CD14-positive monocyte (primary cell): ENCODE results near the gene PODXL. TPM values are rescaled to one million over a fixed set of nuclear protein-coding genes. Genes with fewer than 3 reads are reported as not detected.

Source experiments
- DNase-seq, 3 donors: peaks; one replicate each; pipeline ENCODE4 v3.0.0-alpha.2; 2011 to 2022
- H2AFZ ChIP-seq: 2 replicates; pipeline ENCODE4 v1.6.0; 2012; ENCODE audit warnings: mild to moderate bottlenecking, low read depth, low read length, inconsistent platforms; ENCODE audit not compliant: insufficient read depth, poor library complexity, severe bottlenecking
- H3K27ac ChIP-seq, 2 donors: 1 replicate in 1 of 2; 2 replicates in 1 of 2; pipeline ENCODE4 v1.5.1; 2012 to 2013; ENCODE audit warnings: low read length in 2 of 2, control low read depth in 1 of 2, inconsistent platforms in 1 of 2, low read depth in 1 of 2, mild to moderate bottlenecking in 1 of 2
- H3K27me3 ChIP-seq, 2 donors: one replicate each; pipeline versions ENCODE4 v1.6.0 to v1.6.1; 2011 to 2013; ENCODE audit warnings: low read length in 2 of 2; ENCODE audit not compliant: control insufficient read depth in 2 of 2, insufficient read depth in 2 of 2
- H3K36me3 ChIP-seq, 2 donors: replicated peaks in 1 of 2; 1 replicate in 1 of 2; 2 replicates in 1 of 2; pipeline versions ENCODE4 v1.5.1 to v1.6.1; 2012 to 2013; ENCODE audit warnings: low read length in 2 of 2, control low read depth in 1 of 2, inconsistent platforms in 1 of 2, mild to moderate bottlenecking in 1 of 2; ENCODE audit not compliant: insufficient read depth in 2 of 2, control insufficient read depth in 1 of 2
- H3K4me1 ChIP-seq, 2 donors: 1 replicate in 1 of 2; 2 replicates in 1 of 2; pipeline versions ENCODE4 v1.5.1 to v1.6.1; 2012 to 2013; ENCODE audit warnings: low read length in 2 of 2, control low read depth in 1 of 2, inconsistent platforms in 1 of 2, mild to moderate bottlenecking in 1 of 2, moderate library complexity in 1 of 2; ENCODE audit not compliant: insufficient read depth in 2 of 2, control insufficient read depth in 1 of 2
- H3K4me2 ChIP-seq: replicated peaks from 2 replicates; pipeline ENCODE3; 2012; ENCODE audit warnings: low read length, moderate library complexity, mild to moderate bottlenecking; ENCODE audit not compliant: poor library complexity, severe bottlenecking; ENCODE audit errors: extremely low read depth
- H3K4me3 ChIP-seq, 3 experiments: fragments of 200-600 bp in 1 of 3; sonication (generic) in 1 of 3; replicated peaks in 1 of 3; 1 replicate in 2 of 3; 2 replicates in 1 of 3; pipeline ENCODE4 v1.5.1; 2011 to 2013; ENCODE audit warnings: low read length in 3 of 3, mild to moderate bottlenecking in 3 of 3, control low read depth in 2 of 3, low read depth in 2 of 3, inconsistent platforms in 1 of 3, moderate library complexity in 1 of 3
- H3K79me2 ChIP-seq: 2 replicates; pipeline ENCODE4 v1.6.0; 2012; ENCODE audit warnings: mild to moderate bottlenecking, control low read depth, inconsistent platforms, low read length, moderate library complexity; ENCODE audit not compliant: insufficient read depth
- H3K9ac ChIP-seq: 2 replicates; pipeline ENCODE4 v1.6.0; 2017; ENCODE audit warnings: low read length, mild to moderate bottlenecking; ENCODE audit not compliant: insufficient read depth, poor library complexity, severe bottlenecking
- H3K9me3 ChIP-seq, 2 donors: replicated peaks in 1 of 2; 1 replicate in 1 of 2; 2 replicates in 1 of 2; pipeline versions ENCODE4 v1.5.1 to v1.6.1; 2012 to 2013; ENCODE audit warnings: low read length in 2 of 2, control low read depth in 1 of 2; ENCODE audit not compliant: control insufficient read depth in 1 of 2, insufficient read depth in 1 of 2
- H4K20me1 ChIP-seq: 2 replicates; pipeline ENCODE4 v1.6.0; 2012; ENCODE audit warnings: mild to moderate bottlenecking, low read length, control low read depth, moderate library complexity; ENCODE audit not compliant: insufficient read depth
- H3K27ac Mint-ChIP-seq, 7 donors: one replicate each; pipeline ENCODE4 v1.8.0; 2020; ENCODE audit warnings: mild to moderate bottlenecking in 7 of 7, mixed read lengths in 7 of 7, moderate library complexity in 6 of 7, inconsistent platforms in 2 of 7
- H3K27me3 Mint-ChIP-seq, 3 donors: one replicate each; pipeline ENCODE4 v1.8.0; 2021 to 2022; ENCODE audit warnings: low read depth in 3 of 3, mild to moderate bottlenecking in 3 of 3, mixed read lengths in 3 of 3, moderate library complexity in 3 of 3, inconsistent platforms in 1 of 3
- H3K36me3 Mint-ChIP-seq, 2 donors: one replicate each; pipeline ENCODE4 v1.8.0; 2020; ENCODE audit warnings: mixed read lengths in 2 of 2, inconsistent platforms in 1 of 2, mild to moderate bottlenecking in 1 of 2
- H3K4me1 Mint-ChIP-seq: one replicate; pipeline ENCODE4 v1.8.0; 2020; ENCODE audit warnings: mild to moderate bottlenecking, mixed read lengths
- H3K4me3 Mint-ChIP-seq, 2 donors: one replicate each; pipeline ENCODE4 v1.8.0; 2020; ENCODE audit warnings: mild to moderate bottlenecking in 2 of 2, mixed read lengths in 2 of 2, moderate library complexity in 1 of 2
- H3K9me3 Mint-ChIP-seq, 7 donors: one replicate each; pipeline ENCODE4 v1.8.0; 2020 to 2022; ENCODE audit warnings: mixed read lengths in 7 of 7, mild to moderate bottlenecking in 6 of 7, moderate library complexity in 6 of 7, inconsistent platforms in 2 of 7
- CTCF ChIP-seq: fragments of 200-600 bp; IDR thresholded peaks from one replicate; pipeline ENCODE4 v1.8.0; 2022; ENCODE audit warnings: antibody characterized with exemption, mild to moderate bottlenecking
- WGBS: methylation state at CpG from one replicate; pipeline ENCODE4 v1.1.5; 2013; ENCODE audit warnings: missing lambda C conversion rate; ENCODE audit not compliant: insufficient coverage; 5-methylcytosine and 5-hydroxymethylcytosine counted together
- intact Hi-C, 2 donors: fragments of 100-400 bp; cut with micrococcal nuclease; formaldehyde crosslinking; loops; one replicate each; pipeline versions ENCODE4 v1.15.0 to v1.15.1; 2023
- polyA plus RNA-seq, 3 donors: library from polyadenylated mRNA; depleted of rRNA in 1 of 3; unstranded in 2 of 3; stranded (reverse) in 1 of 3; fragments of 300-500 nt in 2 of 3; fragments of >200 nt in 1 of 3; fragmentation: Illumina TruSeq in 2 of 3; gene quantifications; 1 replicate in 2 of 3; 2 replicates in 1 of 3; pipeline ENCODE4 v1.2.3, GENCODE V29; 2012 to 2021

The PODXL gene
- polyA plus RNA-seq, 3 donors: 0.20 to 0.25 TPM; not detected in 1

- WGBS: 70% methylated on average over 3 of the region's 4 CpGs
- no peak overlapping the region for H3K27ac ChIP-seq
- H3K36me3 ChIP-seq: no peaks in the 10 kb centered on the region
- no peak for TF ChIP-seq CTCF
- no peak overlapping the region for H2AFZ ChIP-seq
- Mint-ChIP-seq H3K27ac (peak overlapping the region in 1 of 7 donors; percentile 31), H3K4me3 (peak overlapping the region in 1 of 2 donors; percentile 11), H3K36me3 (peaks cover 0 to 4% of the 10 kb centered on the region in 2 donors), H3K9me3 (peaks cover 0 to 11% (median 2%) of the 10 kb centered on the region in 7 donors), H3K4me1 (peaks cover 19% of the 10 kb centered on the region), H3K27me3 (peaks cover 53 to 68% (median 64%) of the 10 kb centered on the region in 3 donors)
- no peak for DNase-seq
- H3K4me2 ChIP-seq: no peak overlapping the region
- H3K9me3 ChIP-seq: peaks cover 0 to 7% of the 10 kb centered on the region in 2 donors
- no peaks in the 10 kb centered on the region for H4K20me1 ChIP-seq
- intact Hi-C loops: no loop called here
- H3K4me1 ChIP-seq: peaks cover 12 to 28% of the 10 kb centered on the region in 2 donors
- no peaks in the 10 kb centered on the region for H3K79me2 ChIP-seq
- H3K27me3 ChIP-seq: peaks cover 38 to 53% of the 10 kb centered on the region in 2 donors
- no peak overlapping the region for H3K9ac ChIP-seq
- H3K4me3 ChIP-seq: no peak overlapping the region
Measured at GRCh38 chr7:131553931-131554330, 2.5 kb downstream of the PODXL start.

GRCh38 chr7:131552053-131552452 is 4.4 kb downstream of the PODXL start:
- Histone ChIP-seq H4K20me1 (no peaks in the 10 kb centered on the region), H3K27me3 (peaks cover 20 to 34% of the 10 kb centered on the region in 2 donors), H3K9me3 (peaks cover 0 to 7% of the 10 kb centered on the region in 2 donors), H2AFZ (no peak overlapping the region), H3K9ac (no peak overlapping the region), H3K4me2 (no peak overlapping the region), H3K27ac (no peak overlapping the region), H3K36me3 (no peaks in the 10 kb centered on the region), H3K4me1 (peaks cover 12 to 18% of the 10 kb centered on the region in 2 donors), H3K79me2 (no peaks in the 10 kb centered on the region), H3K4me3 (no peak overlapping the region)
- intact Hi-C loops: no loop called here
- Mint-ChIP-seq H3K27me3 (peaks cover 37 to 49% (median 45%) of the 10 kb centered on the region in 3 donors), H3K4me3 (no peak overlapping the region), H3K27ac (no peak overlapping the region), H3K9me3 (peaks cover 0 to 10% (median 4%) of the 10 kb centered on the region in 7 donors), H3K36me3 (peaks cover 0 to 4% of the 10 kb centered on the region in 2 donors), H3K4me1 (peaks cover 12% of the 10 kb centered on the region)
- TF ChIP-seq CTCF: no peak
- WGBS: 90% methylated on average over 2 of the region's 6 CpGs
- no peak for DNase-seq
